Measurements from ENCODE around the gene DPH3. TPM values are rescaled to one million over a fixed set of nuclear protein-coding genes. Genes with fewer than 3 reads are reported as not detected.

DPH3 gene
- total RNA-seq, 1 donor from 2014 or later = 61.5 TPM

DNA sequence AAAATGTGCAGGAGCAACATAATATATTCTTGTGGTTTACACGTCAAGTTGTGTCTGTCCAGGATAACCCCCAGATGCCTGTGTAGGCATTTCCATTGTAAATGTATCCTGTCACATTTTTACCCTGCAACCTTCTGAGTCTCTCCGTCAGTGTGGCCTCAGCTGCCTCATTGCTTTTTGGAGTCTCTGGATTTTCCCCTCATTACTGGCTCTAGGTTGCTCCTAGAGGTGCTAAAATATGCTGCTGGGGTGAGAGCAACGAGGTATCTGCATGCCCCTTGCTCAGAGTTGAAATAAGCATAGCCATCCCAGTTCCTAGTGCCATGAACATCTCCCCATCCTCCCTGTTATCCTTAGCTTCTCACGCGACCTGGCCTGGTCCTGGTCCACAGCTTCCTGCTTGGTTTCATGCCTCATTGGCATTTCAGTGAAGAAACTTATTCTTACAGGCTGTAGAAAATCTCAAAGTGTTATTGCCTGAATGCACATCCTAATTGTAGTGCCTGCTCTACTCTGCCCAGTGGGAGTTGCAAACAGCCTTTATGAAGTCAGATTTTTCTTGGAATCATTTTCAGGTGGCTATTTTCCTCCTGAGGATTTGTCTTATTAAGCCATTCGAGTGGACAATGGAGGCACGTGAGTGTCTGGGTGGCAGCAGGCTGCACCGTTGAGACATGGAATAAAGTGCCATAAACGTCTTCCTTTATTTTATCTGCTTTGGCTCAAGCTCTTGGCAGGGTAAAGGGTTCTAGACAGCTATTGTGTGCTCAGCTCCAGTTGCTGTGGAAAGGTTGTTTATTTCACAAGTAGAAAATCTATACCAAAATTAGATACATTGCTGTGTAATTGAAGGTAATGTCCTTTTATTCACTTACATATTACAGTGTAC lies 33.5 kb upstream of the DPH3 start:
- Histone ChIP-seq H3K9me3 (ENCODE audit: insufficient read depth, low read depth, low read length) (no peaks in the 10 kb centered on the region), H2AFZ (ENCODE audit: low read depth, low read length) (no peak overlapping the region), H3K4me2 (ENCODE audit: low read length) (no peak overlapping the region), H3K4me1 (ENCODE audit: insufficient read depth, low read length) (no peaks in the 10 kb centered on the region), H3K27me3 (ENCODE audit: insufficient read depth, low read length) (no peaks in the 10 kb centered on the region), H4K20me1 (ENCODE audit: insufficient read depth, low read length) (no peaks in the 10 kb centered on the region), H3K36me3 (ENCODE audit: insufficient read depth, low read length) (no peaks in the 10 kb centered on the region), H3K79me2 (ENCODE audit: insufficient read depth, low read length) (no peaks in the 10 kb centered on the region), H3K9ac (ENCODE audit: low read length) (no peak overlapping the region), H3K4me3 (ENCODE audit: insufficient read depth, low read depth, low read length) (no peak overlapping the region), H3K27ac (ENCODE audit: low read depth, low read length) (no peak overlapping the region)
- no peak for TF ChIP-seq CTCF (IDR thresholded peaks at IDR 0.05; ENCODE audit: insufficient read depth, low read depth, low read length)
- no peak for TF ChIP-seq EZH2 (IDR thresholded peaks at IDR 0.05; ENCODE audit: insufficient read depth, low read length)
- H3K4me1 Mint-ChIP-seq (ENCODE audit: low read depth, unreplicated experiment) = peaks cover 25% of the 10 kb centered on the region
- H3K27me3 Mint-ChIP-seq (ENCODE audit: low read depth, unreplicated experiment) = no peaks in the 10 kb centered on the region
- DNase-seq (ENCODE audit: low read depth) = no peak
- FAIRE-seq = no peak
- no peak overlapping the region for H3K27ac Mint-ChIP-seq (ENCODE audit: unreplicated experiment)
- peaks cover 2% of the 10 kb centered on the region for H3K9me3 Mint-ChIP-seq (ENCODE audit: unreplicated experiment)
- H3K4me3 Mint-ChIP-seq (ENCODE audit: unreplicated experiment) = no peak overlapping the region
- H3K36me3 Mint-ChIP-seq (ENCODE audit: low read depth, unreplicated experiment) = peaks cover 18% of the 10 kb centered on the region

GRCh38 chr3:16295298-16295890 lies 30.7 kb upstream of the DPH3 start:
- FAIRE-seq (no peak), DNase-seq (ENCODE audit: low read depth) (no peak)
- Mint-ChIP-seq H3K4me3 (ENCODE audit: unreplicated experiment) (no peak overlapping the region), H3K27me3 (ENCODE audit: low read depth, unreplicated experiment) (no peaks in the 10 kb centered on the region), H3K36me3 (ENCODE audit: low read depth, unreplicated experiment) (peaks cover 17% of the 10 kb centered on the region), H3K27ac (ENCODE audit: unreplicated experiment) (no peak overlapping the region), H3K9me3 (ENCODE audit: unreplicated experiment) (peaks cover 2% of the 10 kb centered on the region), H3K4me1 (ENCODE audit: low read depth, unreplicated experiment) (peaks cover 19% of the 10 kb centered on the region)
- H3K36me3 ChIP-seq (ENCODE audit: insufficient read depth, low read length) = peaks cover 3% of the 10 kb centered on the region
- no peak overlapping the region for H3K9ac ChIP-seq (ENCODE audit: low read length)
- no peaks in the 10 kb centered on the region for H4K20me1 ChIP-seq (ENCODE audit: insufficient read depth, low read length)
- H3K27me3 ChIP-seq (ENCODE audit: insufficient read depth, low read length) = no peaks in the 10 kb centered on the region
- no peaks in the 10 kb centered on the region for H3K9me3 ChIP-seq (ENCODE audit: insufficient read depth, low read depth, low read length)
- TF ChIP-seq CTCF (IDR thresholded peaks at IDR 0.05; ENCODE audit: insufficient read depth, low read depth, low read length) (no peak), EZH2 (IDR thresholded peaks at IDR 0.05; ENCODE audit: insufficient read depth, low read length) (no peak)
- H3K4me3 ChIP-seq (ENCODE audit: insufficient read depth, low read depth, low read length) = no peak overlapping the region
- H3K79me2 ChIP-seq (ENCODE audit: insufficient read depth, low read length) = no peaks in the 10 kb centered on the region
- no peak overlapping the region for H3K4me2 ChIP-seq (ENCODE audit: low read length)
- H2AFZ ChIP-seq (ENCODE audit: low read depth, low read length) = no peak overlapping the region
- H3K4me1 ChIP-seq (ENCODE audit: insufficient read depth, low read length) = no peaks in the 10 kb centered on the region
- H3K27ac ChIP-seq (ENCODE audit: low read depth, low read length) = no peak overlapping the region
